Esophagus mucosa (tissue), 1 donor: ENCODE data around the gene MAP4K5. TPM values are rescaled to one million over a fixed set of nuclear protein-coding genes. Genes with fewer than 3 reads are reported as not detected.
"Not testable (repeated sequence)": the region's sequence is repeated elsewhere in the genome, so short reads cannot be mapped to it uniquely, and the experiment has no call there.

Experiments
- ATAC-seq: fragments of 200-7000 bp; cut with Tn5 transposase; one replicate; pipeline ENCODE4 v1.9.1; 2020
- total RNA-seq: library from RNA; stranded (reverse); gene quantifications from one replicate; pipeline ENCODE4 v1.2.4, GENCODE V29; 2023
- donor health status: DM: yes; HTN: yes; CAD: no.

MAP4K5 gene
- 35.5 TPM for total RNA-seq

DNA sequence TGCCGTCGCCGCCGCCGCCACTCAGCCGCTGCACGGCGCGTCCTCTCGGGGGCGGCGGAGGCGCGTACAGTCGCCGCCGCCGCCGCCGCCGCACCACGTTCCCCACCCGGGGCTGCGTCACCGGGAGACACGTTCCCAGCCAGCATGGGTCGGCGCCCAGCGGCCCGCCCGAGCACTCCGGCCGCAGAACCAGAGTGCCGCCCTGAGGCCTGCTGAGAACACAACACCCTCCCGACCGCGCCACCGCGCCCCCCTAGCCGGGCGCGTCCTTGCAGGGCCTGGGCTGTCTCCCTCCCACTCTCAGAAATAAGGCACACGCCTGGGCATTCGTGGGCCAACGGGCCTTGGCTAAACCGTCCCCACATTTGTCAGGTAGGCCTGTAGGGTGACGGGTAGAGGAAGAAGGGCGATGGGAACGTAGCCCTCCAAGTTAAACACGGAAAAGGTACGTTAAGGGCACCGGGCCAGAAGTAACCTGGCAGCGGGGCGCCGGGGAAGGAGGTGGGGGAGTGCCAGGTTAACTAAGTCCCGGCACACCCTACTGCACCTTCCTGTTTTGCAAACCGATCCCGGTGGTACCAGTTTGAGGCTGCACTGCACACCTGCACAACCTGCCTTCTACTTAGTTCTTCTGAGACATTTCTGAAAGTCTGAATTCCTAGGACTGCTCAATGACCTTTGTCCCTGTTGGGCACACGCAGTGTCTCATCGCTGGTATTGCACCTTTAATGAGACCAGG lies at the start of gene MAP4K5:
TSS of gene MAP4K5 (minus strand) at position 68 of the 739 bp plus-strand sequence. CDS start 520 bp downstream, outside the sequence.
- ATAC-seq = peak; percentile 98

DNA sequence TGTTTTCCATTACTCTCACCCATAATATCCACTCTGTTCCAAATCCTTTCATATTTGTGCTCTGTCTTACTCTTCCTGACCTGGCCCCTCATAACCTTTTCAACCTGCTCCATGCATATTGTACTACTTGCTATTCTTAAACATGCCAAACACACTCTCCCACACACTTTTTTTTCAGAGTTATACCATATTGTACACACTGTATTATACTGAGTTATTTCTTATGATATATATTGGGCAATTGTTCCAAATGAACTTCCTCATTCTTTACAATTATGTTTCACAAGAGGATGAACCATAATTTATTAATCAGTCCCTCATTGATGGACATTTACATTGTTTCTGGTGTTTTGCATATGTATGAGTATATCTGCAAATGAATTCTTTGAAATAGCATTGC lies 46.1 kb upstream of the MAP4K5 start:
- no peak for ATAC-seq

DNA sequence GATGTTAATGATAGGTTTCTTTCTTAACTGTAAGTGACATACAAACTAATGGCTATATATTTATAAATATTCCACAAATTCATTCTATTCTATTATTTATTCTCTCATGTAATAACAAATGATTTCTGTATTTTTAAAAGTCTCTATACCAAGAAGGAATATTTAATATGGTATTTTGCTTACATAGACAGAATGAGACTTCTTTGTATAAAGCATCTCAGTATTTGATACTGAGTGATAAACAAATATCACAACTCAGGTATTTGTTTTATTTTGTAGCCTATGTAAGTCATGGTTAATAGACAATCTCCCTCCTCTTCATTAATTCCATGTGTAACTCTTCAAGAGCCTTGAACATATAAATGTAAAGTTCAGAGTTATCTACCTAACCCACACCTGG lies 45.6 kb upstream of the MAP4K5 start:
- ATAC-seq = no peak

DNA sequence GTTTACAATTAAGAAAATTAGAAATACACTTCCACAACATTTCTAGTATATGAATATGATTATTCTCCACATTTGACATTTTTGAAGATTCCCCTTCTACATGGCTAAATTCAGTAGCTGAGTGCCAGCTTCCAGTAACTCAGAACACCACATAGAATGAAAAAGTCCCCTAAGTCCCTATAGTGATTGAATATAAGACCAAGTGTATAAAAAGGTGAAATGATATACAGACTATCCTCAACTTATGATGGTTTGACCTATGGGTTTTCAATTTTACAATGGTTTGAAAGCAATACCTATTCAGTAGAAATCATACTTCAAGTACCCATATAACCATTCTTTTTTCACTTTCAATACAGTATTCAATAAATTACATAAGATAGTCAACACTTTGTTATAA lies 43.4 kb upstream of the MAP4K5 start:
- ATAC-seq = no peak

DNA sequence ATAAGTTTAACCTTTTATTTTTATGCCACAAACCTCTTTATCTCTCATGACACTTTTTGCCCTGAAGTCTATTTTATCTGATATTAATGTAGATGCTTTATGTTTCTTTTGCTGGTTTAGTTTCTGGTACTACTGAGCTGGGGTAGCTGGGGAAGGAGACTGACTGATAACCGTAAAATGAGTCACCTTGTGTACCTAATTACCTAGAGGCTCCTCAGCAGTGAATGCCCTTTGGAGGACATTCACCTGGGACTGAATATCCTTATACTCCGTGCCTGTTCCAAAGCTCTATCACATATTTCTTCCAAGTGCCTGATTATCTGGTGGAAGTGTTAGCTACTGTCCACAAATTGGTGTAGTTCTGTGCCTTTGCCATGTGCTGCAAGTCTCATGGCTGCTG lies 41.5 kb upstream of the MAP4K5 start:
- ATAC-seq = no peak

DNA sequence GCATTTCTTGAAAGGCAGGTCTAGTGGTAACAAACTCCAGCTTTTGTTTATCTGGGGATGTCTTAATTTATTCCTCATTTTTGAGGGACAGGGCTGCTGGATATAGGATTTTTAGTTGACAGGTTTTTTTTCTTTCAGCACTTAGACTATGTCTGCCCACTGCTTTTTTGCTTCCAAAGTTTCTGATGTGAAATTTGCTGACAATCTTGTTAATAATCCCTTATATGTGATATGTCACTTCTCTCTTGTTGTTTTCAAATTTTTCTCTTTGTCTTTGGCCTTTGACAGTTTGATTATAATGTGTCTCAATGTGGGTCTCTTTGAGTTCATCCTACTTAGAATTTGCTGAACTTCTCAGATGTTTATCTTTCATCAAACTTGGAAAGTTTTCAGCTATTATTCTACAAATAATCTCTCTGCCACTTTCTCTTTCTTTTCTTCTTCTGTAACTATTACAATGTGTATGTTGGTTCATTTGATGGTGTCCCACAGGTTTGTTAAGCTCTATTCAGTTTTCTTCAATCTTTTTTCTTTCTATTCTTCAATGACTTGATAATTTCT lies 37.4 kb upstream of the MAP4K5 start:
- no peak for ATAC-seq

DNA sequence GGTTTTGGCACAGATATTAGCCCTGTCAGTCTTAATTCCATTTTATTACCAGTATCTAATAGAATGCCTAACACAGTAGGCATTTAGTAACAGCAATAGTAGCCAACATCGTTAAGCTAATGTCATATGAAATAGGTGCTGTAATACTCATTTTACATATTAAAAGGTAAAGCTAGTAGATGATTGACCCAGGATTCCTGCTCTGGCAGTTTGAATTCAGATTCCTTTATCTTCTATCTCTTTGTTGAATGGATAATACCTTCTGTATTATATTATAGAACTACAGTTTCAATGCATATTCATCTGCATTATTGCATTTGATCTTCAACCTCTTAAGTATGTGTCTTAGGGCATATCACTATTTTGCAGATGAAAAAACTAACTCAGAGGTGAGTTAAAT lies 30.5 kb upstream of the MAP4K5 start:
- ATAC-seq = no peak

DNA sequence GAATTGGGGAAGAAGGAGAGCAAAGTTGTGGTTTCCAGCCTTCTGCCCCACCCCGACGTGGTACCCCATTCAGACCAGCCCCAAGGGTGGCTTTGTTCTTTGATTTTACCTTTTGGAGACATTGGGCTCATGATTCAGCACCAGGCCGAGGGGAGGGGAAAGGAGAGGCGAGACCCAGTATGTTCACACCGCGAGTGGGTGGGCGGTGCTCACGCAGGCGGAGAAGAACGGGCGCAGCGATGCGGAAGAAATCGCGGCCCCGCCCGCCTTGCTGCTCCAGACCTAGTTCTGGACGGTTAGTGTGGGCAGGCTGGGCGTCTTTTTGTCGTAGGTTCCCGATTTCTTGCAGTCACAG lies 28.5 kb upstream of the MAP4K5 start:
- peak; percentile 69 for ATAC-seq

DNA sequence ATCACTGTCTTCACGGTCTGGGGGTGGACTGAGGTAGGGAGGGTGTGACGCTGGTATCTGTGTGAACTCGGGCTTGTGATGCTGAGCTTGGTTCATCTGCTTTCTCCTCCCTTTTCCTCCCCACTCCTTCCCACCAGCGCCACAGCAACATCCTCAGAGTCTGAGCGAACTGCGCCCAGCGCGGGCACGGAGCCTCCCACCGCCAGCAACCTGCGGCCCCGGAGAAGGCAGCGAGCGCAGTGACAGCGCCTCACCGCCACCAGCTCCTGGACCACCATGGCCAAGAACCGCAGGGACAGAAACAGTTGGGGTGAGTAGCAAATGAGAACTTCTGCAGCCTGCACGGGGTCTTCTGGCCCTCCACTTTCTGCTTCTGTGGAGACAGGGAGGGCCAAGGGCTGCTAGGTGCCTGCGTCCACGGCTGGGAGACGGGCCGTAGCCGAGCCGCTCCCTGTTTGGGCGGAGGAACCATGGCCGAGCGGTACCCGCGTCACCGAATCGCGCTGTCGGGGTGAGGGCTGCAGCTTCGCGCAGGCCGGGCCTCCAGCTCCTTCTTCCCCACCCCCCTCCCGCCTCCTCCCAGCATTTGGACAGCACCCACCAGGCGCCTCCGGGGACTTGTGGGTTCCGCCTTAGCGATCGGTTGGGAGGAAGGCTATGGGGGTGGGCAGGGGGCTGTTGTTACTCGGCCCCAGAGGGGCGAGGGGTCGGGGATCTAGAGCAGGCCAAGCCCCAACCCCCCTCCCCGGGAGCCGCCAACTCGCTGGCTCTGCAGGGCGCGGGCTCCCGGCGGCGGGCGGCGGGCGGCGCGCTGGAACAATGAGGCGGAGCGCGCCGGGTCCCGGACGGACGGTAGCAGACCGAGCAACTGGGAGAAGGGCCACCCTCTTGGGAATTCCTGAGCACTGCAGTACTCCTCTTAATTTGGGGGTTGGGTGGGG lies 27.9 kb upstream of the MAP4K5 start, which contains the start of gene ATL1:
TSS of gene ATL1 (plus strand) at position 156 of the 941 bp plus-strand sequence. CDS start at position 277, 121 bp downstream.
- ATAC-seq = peak; percentile 91

DNA sequence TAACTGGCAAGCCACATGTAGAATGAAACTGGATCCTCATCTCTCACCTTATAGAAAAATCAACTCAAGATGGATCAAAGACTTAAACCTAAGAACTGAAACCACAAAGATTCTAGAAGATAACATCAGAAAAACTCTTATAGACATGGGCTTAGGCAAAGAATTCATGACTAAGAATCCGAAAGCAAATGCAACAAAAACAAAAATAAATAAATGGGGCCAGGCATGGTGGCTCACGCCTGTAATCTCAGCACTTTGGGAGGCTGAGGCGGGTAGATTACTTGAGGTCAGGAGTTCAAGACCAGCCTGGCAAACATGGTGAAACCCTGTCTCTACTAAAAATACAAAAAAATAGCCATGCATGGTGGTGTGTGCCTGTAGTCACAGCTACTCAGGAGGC lies 20.4 kb upstream of the MAP4K5 start:
- ATAC-seq = not testable (repeated sequence)

DNA sequence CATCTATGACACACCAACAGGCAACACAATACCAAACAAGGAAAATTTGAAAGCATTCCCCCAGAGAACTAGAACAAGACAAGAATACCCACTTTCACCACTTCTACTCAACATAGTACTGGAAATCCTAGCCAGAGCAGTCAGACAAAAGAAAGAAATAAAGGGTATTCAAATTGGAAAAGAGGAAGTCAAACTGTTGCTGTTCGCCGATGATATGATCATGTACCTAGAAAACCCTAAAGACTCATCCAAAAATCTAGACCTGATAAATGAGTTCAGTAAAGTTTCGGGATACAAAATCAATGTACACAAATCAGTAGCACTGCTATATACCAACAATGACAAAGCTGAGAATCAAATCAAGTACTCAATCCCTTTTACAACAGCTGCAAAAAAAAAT lies 19.5 kb upstream of the MAP4K5 start:
- no peak for ATAC-seq

DNA sequence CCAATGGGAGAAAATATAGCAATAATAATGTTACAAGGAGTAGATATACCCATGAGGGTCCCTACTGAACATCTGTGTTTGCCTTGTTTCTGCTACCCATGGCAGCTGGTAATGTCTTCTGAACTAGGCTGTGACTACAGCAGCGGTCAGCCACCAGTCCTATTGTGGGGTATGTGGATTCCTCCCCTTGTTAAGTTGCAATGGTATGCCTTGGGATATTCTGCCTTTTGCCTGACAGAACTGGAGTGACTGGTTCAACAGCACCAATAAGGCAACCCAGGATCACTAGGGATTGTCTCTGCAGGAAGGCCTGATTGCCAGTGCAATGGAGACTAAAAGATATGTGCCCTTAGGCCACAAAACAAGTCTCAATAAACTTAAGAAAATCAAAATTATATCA lies 17.9 kb upstream of the MAP4K5 start:
- ATAC-seq = peak; percentile 58

DNA sequence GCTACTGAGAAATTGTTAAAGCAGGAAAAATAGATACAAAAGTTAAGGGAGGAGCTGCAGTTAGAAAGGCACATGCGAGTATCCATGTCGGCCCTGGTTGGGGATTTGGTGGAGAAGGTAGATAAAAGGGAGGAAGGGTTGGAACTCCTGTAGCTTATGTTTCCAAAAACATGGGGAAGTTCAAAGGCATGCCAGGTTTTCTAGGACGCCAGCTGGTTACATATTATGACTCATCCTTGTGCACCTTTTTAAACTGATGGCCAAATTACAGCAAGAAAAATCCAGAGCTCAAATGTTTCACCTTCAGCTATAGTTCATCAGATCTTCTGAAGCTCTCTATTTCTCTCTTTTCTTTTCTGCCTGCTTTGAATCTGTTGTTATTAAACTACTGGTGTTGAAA lies 13.2 kb upstream of the MAP4K5 start:
- ATAC-seq = no peak

DNA sequence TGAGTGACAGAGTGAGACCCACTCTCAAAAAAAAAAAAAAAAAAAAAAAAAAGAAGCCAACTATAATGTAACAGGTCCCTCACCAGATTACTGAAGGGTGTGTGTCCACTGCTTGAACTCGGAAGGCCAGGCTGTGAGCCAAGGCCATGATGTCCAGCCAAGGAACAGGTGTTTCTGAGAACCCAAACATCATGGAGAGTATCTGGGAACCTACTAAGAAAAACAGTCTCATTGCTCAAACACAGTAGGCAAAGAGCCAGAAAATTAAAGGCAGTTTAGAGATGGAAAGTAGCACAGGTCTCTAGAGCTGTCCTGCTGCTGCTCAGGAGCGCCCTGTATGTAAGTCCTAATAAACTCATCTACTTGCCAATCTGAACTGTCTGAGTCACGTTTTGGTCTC lies 12.5 kb upstream of the MAP4K5 start:
- no peak for ATAC-seq

DNA sequence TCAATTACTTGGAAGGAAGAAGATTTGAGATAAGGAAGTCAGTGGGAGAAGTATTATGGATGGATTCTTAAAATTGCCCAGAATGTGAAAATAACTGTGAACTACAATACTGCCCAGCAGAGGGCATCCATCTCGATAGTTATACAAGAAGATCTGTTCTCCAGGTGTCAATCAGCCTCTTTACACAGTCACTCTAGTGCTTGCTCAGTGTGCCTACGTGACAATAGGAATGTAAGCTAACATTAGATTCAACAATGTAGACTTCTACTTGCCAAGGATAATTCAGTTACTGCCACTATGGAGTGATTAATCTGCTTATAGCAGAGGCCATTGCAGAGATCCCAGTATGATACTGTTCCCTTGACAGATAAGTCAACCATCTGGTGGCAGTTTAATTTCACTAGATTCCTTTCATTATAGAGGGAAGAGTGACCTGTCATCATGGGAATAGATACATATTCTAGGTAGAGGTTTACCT lies 10.6 kb upstream of the MAP4K5 start:
- ATAC-seq = peak; percentile 91

DNA sequence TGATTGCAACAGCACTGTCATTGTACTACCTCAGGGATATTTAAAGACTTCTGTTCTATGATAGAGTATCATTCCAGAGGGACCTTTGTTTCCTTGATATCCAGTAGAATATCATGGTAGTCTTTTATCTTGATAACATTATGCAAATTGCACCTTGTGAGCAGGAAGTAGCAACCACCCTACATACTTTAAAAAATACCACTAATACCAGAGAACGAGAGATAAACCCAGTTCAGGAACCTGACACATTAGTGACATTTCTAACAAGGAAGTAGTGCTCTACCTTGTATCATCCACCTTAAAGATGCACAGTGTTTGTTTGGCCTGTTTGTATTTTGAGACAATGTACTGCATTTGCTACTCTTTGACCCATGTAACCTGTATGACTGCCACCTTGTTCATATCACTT lies 8.8 kb upstream of the MAP4K5 start:
- peak; percentile 49 for ATAC-seq

DNA sequence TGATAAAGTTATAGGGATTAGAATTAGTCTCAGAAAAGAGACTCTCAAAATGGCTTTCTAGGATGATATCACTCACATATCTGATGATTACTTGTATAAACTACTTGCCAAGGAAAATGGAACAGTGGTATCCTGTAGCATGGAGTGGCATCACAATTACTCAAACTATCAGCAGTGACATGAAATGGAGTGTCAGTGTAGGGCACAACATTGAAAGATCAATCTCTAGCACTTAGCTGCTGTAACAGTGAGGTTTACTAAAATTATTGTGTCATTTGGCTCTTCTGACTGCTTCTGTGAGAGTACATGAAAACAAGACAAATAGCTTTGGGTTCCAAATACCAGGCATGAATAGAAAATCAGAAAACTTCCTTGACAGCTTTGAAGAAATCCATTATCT lies 6.7 kb upstream of the MAP4K5 start:
- ATAC-seq = no peak

DNA sequence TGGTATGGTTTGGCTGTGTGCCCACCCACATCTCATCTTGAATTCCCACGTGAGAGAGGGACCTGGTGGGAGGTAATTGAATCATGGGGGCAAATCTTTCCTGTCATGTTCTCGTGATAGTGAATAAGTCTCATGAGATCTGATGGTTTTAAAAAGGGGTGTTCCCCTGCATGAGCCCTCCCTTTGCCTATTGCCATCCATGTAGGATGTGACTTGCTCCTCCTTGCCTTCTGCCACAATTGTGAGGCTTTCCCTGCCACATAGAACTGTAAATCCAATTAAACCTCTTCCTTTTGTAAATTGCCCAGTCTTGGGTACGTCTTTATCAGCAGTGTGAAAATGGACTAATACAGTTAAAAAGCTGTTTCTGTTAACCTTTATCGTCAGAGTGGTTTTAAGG lies 5.7 kb upstream of the MAP4K5 start:
- not testable (repeated sequence) for ATAC-seq

DNA sequence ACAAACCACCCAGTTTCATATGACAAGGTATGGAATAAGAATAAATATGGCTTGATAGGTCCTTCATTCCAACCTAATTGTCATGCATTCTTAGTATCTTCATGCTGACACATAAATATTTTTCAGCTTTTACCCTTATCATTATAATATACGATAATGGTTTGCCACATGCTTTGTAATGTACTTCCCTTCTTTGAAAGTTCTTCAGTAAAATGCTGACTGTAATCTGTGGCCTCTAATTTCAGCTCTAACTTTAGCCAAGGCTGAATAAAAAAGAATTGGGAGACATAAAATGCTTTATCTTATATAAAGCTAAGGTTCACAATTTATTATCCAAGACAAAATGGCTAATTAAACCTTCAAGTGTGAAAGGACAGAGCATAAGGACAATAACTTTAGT lies 2.6 kb upstream of the MAP4K5 start:
- ATAC-seq = no peak

DNA sequence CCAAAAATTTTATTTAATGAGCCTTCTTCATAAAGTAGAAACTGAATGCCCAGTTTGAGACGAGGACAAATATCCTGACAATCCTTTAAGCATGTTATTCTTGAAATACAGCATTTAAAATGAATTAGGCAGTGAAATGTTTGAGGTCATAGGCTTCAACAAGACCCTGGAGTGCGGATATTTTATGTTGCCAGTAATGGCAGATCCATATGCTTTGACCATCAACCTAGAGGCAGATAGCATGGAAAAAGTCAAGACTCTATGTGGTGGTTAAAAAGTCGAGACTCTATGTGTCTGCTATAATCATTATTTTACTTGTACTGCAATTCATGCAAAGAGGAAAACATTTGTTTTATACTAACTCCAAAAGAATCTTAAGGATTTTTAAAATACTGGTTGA lies 2.0 kb upstream of the MAP4K5 start:
- ATAC-seq = no peak

DNA sequence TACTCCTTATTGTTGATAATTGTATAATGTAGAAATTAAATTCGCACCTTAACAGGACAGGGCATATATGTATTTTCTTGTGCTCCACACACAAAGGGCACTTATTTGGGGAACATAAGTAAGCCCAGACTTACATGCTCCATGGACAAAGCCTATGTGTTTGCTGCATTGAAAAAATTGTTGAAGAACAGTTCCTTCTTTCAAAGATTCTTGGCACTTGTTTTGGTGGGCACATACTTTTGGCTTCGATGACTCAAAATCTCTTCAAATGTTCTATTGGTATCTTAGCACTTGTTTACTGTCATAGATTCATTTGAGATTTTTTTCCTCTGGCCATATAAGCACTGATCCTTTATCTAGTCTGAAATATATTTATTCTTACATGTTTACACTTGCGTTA lies 1.4 kb upstream of the MAP4K5 start:
- ATAC-seq = no peak

DNA sequence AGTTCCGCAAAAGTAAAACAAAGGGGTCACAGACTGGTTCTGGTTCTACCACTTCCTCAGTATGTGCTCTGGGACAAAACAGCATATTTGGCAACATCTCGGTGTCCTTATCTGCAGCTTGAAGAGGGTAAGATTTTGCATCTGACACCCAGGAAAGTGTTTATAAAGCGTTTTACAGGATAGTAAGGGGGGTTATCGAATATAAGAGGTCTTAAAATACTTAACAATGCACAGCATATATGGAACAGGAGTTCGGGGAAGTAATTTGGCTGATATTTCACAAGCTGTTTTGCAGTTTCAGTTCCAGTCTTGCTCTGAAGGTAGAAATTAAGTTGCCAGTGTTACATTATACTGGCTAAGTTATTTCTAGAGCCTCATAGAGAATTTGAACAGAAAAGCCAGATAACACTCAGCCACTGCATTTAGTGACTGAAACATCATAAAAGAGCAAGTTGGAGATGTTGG lies 904 bp upstream of the MAP4K5 start:
- ATAC-seq = no peak
